Fibroblast of lung (primary cell): Measurements from ENCODE around the gene DHX58. TPM values are rescaled to one million over a fixed set of nuclear protein-coding genes. Genes with fewer than 3 reads are reported as not detected.

Experiments
- DNase-seq, 2 donors: peaks; one replicate each; pipeline versions ENCODE4 v3.0.0 to v3.0.0-alpha.2; 2010; ENCODE audit warnings: low read depth in 2 of 2
- H2AFZ ChIP-seq: 2 replicates; pipeline ENCODE4 v1.5.1; 2012; ENCODE audit warnings: low read length, control low read depth, inconsistent platforms
- H3K27ac ChIP-seq: 2 replicates; pipeline ENCODE4 v1.5.1; 2011; ENCODE audit warnings: low read length, control low read depth; ENCODE audit not compliant: insufficient read depth
- H3K27me3 ChIP-seq: 2 replicates; pipeline ENCODE4 v1.5.1; 2011; ENCODE audit warnings: mild to moderate bottlenecking, low read length; ENCODE audit not compliant: control insufficient read depth, insufficient read depth
- H3K36me3 ChIP-seq: 2 replicates; pipeline ENCODE4 v1.5.1; 2011; ENCODE audit warnings: low read length; ENCODE audit not compliant: control insufficient read depth, insufficient read depth
- H3K4me1 ChIP-seq: 2 replicates; pipeline ENCODE4 v1.5.1; 2011; ENCODE audit warnings: low read length; ENCODE audit not compliant: control insufficient read depth, insufficient read depth; ENCODE audit errors: extremely low read depth
- H3K4me2 ChIP-seq: 2 replicates; pipeline ENCODE4 v1.5.1; 2011; ENCODE audit warnings: low read length, control low read depth; ENCODE audit not compliant: insufficient read depth; ENCODE audit errors: extremely low read depth
- H3K4me3 ChIP-seq, 4 experiments: fragments of 200-600 bp in 1 of 4; sonication (generic) in 1 of 4; replicated peaks in 1 of 4; 2 replicates each; pipeline ENCODE4 v1.5.1; 2011 to 2016; ENCODE audit warnings: low read length in 4 of 4, low read depth in 3 of 4, mild to moderate bottlenecking in 3 of 4, control low read depth in 2 of 4, inconsistent platforms in 1 of 4, mixed read lengths in 1 of 4; ENCODE audit not compliant: insufficient read depth in 1 of 4; ENCODE audit errors: control extremely low read depth in 1 of 4
- H3K79me2 ChIP-seq: 2 replicates; pipeline ENCODE4 v1.5.1; 2012; ENCODE audit warnings: mild to moderate bottlenecking, low read length, inconsistent platforms; ENCODE audit not compliant: control insufficient read depth, insufficient read depth
- H3K9ac ChIP-seq: 2 replicates; pipeline ENCODE4 v1.5.1; 2011; ENCODE audit warnings: mild to moderate bottlenecking, low read length, control low read depth; ENCODE audit not compliant: insufficient read depth
- H3K9me3 ChIP-seq: 2 replicates; pipeline ENCODE4 v1.5.1; 2012; ENCODE audit warnings: low read depth, low read length; ENCODE audit not compliant: control insufficient read depth, insufficient read depth
- H4K20me1 ChIP-seq: 2 replicates; pipeline ENCODE4 v1.5.1; 2011; ENCODE audit warnings: low read length; ENCODE audit not compliant: control insufficient read depth, insufficient read depth; ENCODE audit errors: extremely low read depth
- EZH2 ChIP-seq: IDR thresholded peaks from 2 replicates; pipeline ENCODE4 v1.5.1; 2012; ENCODE audit warnings: low read length, control low read depth, mild to moderate bottlenecking; ENCODE audit errors: missing control alignments
- polyA plus RNA-seq, 2 donors: library from polyadenylated mRNA; depleted of rRNA in 1 of 2; stranded (reverse) in 1 of 2; unstranded in 1 of 2; fragments of >200 nt; gene quantifications; 2 replicates each; pipeline ENCODE4 v1.2.1, GENCODE V29; 2011 to 2012; ENCODE audit warnings: missing spikeins in 1 of 2
- total RNA-seq: library from RNA; depleted of rRNA; stranded (reverse); fragments of >200 nt; gene quantifications from 2 replicates; pipeline ENCODE4 v1.2.1, GENCODE V29; 2014
- TF ChIP-seq, protein P1 (sequence below), 2 donors: IDR thresholded peaks in 1 of 2; conservative IDR thresholded peaks in 1 of 2; 1 replicate in 1 of 2; 2 replicates in 1 of 2; pipeline ENCODE4 v1.5.1; 2011 to 2012; ENCODE audit warnings: low read length in 2 of 2, control low read depth in 1 of 2, inconsistent platforms in 1 of 2, low read depth in 1 of 2, mild to moderate bottlenecking in 1 of 2

Gene DHX58
- total and polyA plus RNA-seq, 2 donors (not counting 1 experiment from before 2014, with no cell fraction given), result 8.0 to 18.3 TPM

DNA sequence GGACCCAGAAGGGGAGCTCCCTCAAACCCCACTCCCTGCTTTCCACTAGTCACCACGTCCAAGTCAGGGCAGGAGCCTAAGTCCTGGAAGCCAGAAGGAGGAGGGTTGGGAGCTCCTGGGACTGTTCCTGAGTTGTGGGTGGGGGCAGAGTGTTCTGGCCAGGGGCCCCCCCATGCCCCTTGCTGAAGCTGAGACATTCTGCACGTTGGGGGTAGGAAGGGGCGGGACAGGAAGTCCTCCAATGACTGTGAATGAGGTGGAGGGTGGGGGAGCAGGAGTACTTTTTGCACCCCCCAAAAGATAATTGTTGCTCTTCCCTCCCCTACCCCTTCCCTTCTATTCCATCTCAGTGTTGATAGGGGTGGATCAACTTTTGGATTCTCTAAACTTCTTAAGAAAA is 40.7 kb downstream of the DHX58 start:
- Histone ChIP-seq H3K4me2 (no peak overlapping the region), H3K4me3 (no peak overlapping the region), H3K36me3 (no peaks in the 10 kb centered on the region), H3K9me3 (no peaks in the 10 kb centered on the region), H3K27me3 (peaks cover 33% of the 10 kb centered on the region), H2AFZ (no peak overlapping the region), H3K4me1 (no peaks in the 10 kb centered on the region), H3K79me2 (no peaks in the 10 kb centered on the region), H3K27ac (no peak overlapping the region), H3K9ac (no peak overlapping the region), H4K20me1 (no peaks in the 10 kb centered on the region)
- DNase-seq, result no peak
- TF ChIP-seq EZH2, result no peak
- TF ChIP-seq, protein P1, sequence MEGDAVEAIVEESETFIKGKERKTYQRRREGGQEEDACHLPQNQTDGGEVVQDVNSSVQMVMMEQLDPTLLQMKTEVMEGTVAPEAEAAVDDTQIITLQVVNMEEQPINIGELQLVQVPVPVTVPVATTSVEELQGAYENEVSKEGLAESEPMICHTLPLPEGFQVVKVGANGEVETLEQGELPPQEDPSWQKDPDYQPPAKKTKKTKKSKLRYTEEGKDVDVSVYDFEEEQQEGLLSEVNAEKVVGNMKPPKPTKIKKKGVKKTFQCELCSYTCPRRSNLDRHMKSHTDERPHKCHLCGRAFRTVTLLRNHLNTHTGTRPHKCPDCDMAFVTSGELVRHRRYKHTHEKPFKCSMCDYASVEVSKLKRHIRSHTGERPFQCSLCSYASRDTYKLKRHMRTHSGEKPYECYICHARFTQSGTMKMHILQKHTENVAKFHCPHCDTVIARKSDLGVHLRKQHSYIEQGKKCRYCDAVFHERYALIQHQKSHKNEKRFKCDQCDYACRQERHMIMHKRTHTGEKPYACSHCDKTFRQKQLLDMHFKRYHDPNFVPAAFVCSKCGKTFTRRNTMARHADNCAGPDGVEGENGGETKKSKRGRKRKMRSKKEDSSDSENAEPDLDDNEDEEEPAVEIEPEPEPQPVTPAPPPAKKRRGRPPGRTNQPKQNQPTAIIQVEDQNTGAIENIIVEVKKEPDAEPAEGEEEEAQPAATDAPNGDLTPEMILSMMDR (conservative IDR thresholded peaks at IDR 0.05 in 1 of 2, IDR thresholded peaks at IDR 0.05 in 1 of 2; ENCODE audit: low read depth in 1 of 2, low read length in 2 of 2), result no peak

DNA sequence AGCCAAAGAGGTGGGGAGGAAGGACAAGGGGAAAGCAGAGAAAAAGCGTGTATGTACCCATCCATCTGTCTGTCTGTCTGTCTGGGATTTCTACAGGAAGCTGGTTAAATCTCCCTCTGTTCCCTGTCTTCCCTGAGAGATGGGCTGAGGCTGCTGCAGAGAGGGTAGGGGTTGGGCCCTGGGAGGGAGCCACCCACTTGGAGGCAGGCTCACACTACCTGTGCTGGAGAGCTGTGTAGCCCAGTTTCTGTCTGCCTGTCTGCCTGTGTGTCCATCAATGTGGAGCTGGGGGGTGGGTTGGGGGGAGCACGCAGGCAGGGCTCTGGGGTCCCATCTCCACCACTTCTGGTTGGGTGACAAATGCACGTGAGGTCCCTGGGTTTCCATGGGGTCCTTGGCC is 43.5 kb downstream of the DHX58 start:
- TF ChIP-seq EZH2, result no peak
- TF ChIP-seq, protein P1 (conservative IDR thresholded peaks at IDR 0.05 in 1 of 2, IDR thresholded peaks at IDR 0.05 in 1 of 2; ENCODE audit: low read depth in 1 of 2, low read length in 2 of 2), result no peak
- Histone ChIP-seq H3K4me3 (no peak overlapping the region), H3K36me3 (no peaks in the 10 kb centered on the region), H3K4me2 (no peak overlapping the region), H2AFZ (no peak overlapping the region), H3K27me3 (peaks cover 31% of the 10 kb centered on the region), H3K9ac (no peak overlapping the region), H3K79me2 (no peaks in the 10 kb centered on the region), H3K27ac (no peak overlapping the region), H4K20me1 (no peaks in the 10 kb centered on the region), H3K9me3 (no peaks in the 10 kb centered on the region), H3K4me1 (no peaks in the 10 kb centered on the region)
- no peak for DNase-seq

DNA sequence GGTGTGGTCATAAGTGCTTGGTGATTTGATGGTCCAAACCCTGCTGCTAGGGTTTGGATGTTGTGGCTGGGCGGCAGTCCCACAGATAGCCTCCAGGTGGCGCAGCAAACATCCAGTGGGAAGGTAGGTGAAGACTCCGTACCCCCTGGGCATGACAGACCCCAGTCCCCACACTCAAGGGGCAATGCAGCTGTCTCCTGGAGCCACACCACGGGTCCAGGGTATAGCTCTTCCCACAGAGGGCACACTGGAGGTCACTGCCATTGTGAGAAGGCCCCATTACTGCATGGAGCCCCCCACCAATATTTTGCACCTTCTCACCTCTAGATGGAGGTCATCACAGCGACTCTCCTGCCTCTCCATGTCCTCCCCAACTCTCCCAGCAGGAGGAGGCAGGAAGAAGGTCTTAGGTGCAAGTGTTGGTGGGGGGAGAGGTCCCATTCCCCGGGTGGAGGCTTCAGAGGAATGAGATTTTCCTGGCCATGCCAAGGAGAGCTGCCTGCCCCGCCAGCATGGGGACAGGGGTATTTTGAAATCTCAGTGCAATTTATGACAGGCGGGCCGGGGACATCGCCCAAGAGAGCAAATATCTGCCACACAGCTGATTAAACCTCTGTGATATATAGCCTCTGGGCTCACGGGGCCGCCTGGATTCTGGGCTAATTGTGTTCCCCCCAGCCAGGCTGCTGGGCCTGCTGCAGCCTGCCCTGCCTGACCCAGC is 45.0 kb downstream of the DHX58 start:
- Histone ChIP-seq H2AFZ (no peak overlapping the region), H3K36me3 (no peaks in the 10 kb centered on the region), H3K79me2 (no peaks in the 10 kb centered on the region), H4K20me1 (no peaks in the 10 kb centered on the region), H3K9ac (no peak overlapping the region), H3K27ac (no peak overlapping the region), H3K9me3 (no peaks in the 10 kb centered on the region), H3K4me1 (no peaks in the 10 kb centered on the region), H3K4me2 (no peak overlapping the region), H3K4me3 (no peak overlapping the region), H3K27me3 (peaks cover 27% of the 10 kb centered on the region)
- TF ChIP-seq EZH2, result no peak
- TF ChIP-seq, protein P1 (conservative IDR thresholded peaks at IDR 0.05 in 1 of 2, IDR thresholded peaks at IDR 0.05 in 1 of 2; ENCODE audit: low read depth in 1 of 2, low read length in 2 of 2), result peak; percentile 77 to 95
- DNase-seq, result peak; percentile 11 to 29
